GM18873 (cell line): ENCODE data around the gene CEP78.
A peak's percentile ranks its signal among the peaks of the same experiment; 100 is the strongest.

Experiments
- ATAC-seq: cut with Tn5 transposase; IDR thresholded peaks from one replicate; pipeline ENCODE4 v1.9.1; 2021; ENCODE audit warnings: mild to moderate bottlenecking, moderate library complexity, moderate number of reproducible peaks; ENCODE audit not compliant: unreplicated experiment, low FRiP score

CEP78 gene

GRCh38 chr9:78234810-78235209, 1.1 kb upstream of the CEP78 start:
- ATAC-seq = no peak

GRCh38 chr9:78235256-78235761, 566 bp upstream of the CEP78 start:
- no peak for ATAC-seq

- ATAC-seq = peak; percentile 16
Observed at GRCh38 chr9:78236551-78236910, 656 bp downstream of the CEP78 start.

GRCh38 chr9:78238046-78239038, 2.5 kb downstream of the CEP78 start:
- no peak for ATAC-seq

GRCh38 chr9:78239506-78239905, 3.6 kb downstream of the CEP78 start:
- no peak for ATAC-seq

DNA sequence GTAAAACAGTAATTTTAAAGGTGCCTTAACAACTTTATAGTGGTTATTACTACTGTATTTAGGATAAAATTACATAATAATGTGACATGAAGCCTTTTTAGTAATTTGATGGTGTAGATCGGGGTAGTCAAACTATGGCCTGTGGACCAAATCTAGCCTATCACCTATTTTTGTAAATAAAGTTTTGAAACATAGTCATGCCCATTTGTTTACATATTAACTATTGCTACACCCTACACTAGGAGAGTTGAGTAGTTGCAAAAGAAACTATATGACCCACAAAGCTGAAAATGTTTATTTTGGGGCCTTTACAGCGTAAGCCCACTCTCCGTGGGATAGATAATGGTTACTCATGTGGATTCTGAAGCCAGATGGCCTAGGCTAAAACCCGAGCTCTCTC, 6.2 kb downstream of the CEP78 start:
- no peak for ATAC-seq

DNA sequence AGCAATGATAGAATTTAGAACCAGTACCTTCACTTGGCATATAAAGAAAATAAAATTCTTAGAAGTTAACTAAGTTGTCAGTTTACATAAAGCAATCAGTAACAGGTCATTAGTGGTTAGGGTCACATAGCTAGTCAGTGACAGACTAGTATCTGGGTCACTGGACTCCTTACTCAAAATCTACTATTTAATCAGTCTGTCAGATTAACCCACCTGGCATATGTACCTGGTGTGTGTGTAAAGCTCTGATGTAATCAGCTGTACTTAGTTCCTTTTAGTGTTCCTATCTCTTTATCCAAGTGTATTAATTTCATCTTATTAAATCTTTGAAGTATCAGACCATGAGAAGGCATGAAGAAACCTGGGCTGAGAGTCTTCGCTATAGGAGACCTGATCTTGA, 7.3 kb downstream of the CEP78 start:
- ATAC-seq = no peak

DNA sequence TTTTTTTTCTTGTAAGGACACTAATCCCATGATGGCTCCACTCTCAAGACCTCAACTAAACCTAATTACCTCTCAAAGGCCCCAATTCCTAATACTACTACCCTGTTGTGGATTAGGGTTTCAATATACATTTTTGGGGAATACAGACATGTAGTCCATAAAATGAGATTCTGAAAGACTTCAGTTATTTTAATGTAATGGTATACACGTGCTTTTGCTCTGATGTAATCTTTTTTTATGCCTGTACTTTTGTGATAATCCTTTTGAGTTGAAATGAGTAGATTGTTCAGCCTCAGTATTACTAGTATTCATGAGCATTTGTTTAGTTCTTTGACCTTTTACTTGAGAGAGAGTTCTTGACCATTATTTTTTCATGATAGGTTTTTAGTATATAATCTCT, 9.5 kb downstream of the CEP78 start:
- ATAC-seq = no peak

- ATAC-seq = no peak
Observed at GRCh38 chr9:78248635-78249034, 12.8 kb downstream of the CEP78 start.

DNA sequence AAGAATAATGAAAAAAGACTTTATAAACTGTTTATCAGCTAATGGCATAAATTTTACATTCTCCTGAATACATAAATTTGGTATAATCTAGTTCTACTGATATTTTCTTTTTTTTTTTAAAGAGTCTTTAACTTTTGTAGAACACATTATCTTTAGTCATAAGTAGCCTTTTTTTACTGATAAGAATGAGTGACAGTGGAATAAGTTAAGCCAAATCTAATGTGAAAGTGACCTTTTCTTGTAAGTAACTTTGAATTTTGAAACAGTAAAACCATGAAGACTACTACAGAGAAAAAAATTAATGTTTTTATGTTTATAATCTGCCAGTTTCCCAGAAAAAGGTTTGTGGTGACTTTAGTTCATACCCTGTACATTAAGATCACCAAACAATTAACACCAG, 13.7 kb downstream of the CEP78 start:
- ATAC-seq = no peak

GRCh38 chr9:78252616-78253015, 16.7 kb downstream of the CEP78 start:
- no peak for ATAC-seq

- ATAC-seq = no peak
Observed at GRCh38 chr9:78253285-78253684, 17.4 kb downstream of the CEP78 start.

- ATAC-seq = no peak
Observed at GRCh38 chr9:78261403-78262001, 25.6 kb downstream of the CEP78 start.

DNA sequence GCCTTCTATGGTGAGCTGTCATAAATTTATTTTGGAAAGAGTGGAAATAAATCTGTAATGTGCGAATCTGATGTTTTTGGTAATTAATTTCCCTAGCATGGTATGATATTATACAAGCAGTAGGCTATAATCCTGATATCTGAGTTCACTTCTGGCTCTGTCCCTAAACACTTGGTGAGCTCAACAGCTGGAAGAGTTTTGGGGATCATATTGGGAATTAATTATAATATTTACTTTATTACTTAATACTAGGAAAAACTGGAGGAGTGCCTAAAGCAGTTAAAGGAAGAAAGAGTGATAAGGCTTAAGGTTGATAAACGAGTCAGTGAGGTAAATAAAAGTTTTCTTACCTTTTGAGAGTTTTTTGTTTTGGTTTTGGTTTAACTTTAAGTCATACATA, 26.8 kb downstream of the CEP78 start:
- no peak for ATAC-seq

DNA sequence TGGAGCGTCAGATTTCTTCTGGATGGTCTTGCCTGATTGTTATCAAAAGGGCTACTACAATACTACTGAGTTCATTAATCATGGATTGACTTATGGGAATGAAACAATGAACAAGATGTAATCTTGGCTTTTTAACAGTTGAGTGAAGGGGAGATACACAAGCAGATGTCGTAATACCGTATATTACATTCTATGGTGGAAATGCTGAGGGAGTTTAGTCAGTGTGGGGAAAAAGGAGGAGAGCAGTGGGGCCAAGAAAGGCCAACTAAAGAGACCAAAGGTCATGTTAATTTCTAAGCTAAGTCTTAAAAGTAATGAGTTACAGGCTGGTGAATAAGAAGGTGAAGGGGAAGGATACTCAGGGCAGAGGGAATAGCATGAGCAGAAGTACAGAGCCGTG, 32.0 kb downstream of the CEP78 start:
- no peak for ATAC-seq

DNA sequence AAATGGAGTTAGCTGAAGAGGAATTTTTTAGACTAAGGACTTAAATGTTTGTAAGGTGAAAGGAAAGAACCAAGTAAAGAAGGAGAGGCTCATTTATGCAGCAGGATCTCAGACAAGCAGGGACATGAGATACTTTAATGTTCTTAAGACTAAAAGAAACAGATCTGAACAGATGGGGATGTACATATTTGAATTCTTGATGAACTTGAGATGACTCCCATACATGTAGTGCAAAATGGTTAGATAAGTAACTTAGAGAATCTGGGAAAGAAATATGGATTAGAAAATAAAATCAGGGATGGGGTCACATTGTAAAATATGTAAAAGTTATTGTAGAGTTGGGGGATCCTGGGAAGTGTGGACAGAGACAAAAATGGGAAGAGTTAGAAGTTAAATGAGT, 33.9 kb downstream of the CEP78 start:
- ATAC-seq = no peak

- ATAC-seq = no peak
Observed at GRCh38 chr9:78272307-78272706, 36.4 kb downstream of the CEP78 start.

DNA sequence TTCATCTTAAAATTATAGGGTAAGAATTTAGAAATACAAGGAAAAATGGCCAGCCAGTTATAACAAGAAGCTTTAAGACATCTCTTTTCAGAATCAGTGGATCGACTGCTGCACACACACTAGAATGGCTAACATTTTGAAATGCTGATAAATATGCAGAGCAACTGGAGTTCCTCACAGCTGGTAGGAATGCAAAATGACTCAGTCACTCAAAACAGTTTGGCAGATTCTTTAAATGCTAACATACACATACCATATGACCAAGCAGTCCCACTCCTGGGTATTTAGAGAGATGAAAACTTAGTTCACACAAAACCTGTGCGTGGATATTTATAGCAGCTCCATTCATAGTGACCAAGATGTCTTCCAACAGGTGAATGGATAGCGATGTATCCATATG, 37.9 kb downstream of the CEP78 start:
- ATAC-seq = no peak

GRCh38 chr9:78278177-78278777, 42.4 kb downstream of the CEP78 start:
- no peak for ATAC-seq

DNA sequence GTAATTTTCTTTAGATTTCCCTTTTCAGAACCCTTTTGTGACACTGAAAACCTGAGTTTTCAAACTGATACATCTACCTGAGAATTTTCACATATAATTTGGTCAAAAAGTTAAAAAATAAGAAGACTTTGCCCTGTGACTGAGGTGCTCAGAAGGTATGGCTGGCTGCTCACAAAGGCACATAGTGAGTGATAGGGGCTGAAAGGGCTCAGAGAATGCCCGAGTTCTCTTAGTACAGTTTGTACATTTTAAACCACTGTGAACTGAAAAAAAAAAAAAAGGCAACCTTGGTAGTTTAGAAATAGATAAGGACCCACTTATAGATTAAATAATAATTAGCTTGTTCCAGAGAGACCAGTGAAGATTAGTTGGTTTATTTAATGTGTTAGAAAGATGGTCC, 42.9 kb downstream of the CEP78 start:
- ATAC-seq = no peak

DNA sequence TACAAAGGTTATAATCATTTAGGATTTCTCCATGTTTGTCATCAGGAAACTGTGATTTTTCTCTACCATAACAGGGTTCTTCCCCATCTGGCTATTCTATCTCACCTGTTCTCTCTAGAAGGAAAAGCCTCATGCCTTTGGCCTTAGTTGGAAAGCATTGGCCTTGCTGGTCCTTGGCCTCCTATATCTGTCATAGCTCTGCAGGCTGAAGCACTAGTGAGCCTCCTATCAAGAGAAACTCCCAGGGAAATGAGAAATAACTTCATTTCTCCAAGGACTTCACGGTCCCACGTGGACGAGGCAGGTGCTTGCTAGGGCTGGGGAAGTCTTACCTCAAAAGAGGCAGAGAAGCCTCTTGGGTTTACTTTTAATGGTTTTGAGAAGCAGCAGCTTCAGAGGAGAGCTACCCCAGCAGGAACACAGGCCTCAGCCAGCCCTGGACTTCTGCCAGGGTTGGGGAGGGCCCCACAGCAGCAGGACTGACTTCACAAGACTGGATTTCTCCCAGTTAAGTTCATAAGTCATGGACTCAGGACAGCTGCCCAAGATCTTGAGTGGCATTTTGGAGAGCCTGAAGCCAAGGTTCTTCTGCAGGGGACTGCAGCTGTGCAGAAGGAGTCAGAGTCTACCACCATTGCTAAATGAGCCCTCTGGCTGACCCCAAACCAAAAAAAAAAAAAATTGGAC, 45.2 kb downstream of the CEP78 start:
- no peak for ATAC-seq
